NOMO-1 (cell line): ENCODE data around the gene DNAJC8.

Experiments used
- DNase-seq, 2 experiments: peaks; one replicate each; lab custom pipeline; 2025; ENCODE audit not compliant: unreplicated experiment in 2 of 2; lab: John Stamatoyannopoulos, UW

The DNAJC8 gene

DNA sequence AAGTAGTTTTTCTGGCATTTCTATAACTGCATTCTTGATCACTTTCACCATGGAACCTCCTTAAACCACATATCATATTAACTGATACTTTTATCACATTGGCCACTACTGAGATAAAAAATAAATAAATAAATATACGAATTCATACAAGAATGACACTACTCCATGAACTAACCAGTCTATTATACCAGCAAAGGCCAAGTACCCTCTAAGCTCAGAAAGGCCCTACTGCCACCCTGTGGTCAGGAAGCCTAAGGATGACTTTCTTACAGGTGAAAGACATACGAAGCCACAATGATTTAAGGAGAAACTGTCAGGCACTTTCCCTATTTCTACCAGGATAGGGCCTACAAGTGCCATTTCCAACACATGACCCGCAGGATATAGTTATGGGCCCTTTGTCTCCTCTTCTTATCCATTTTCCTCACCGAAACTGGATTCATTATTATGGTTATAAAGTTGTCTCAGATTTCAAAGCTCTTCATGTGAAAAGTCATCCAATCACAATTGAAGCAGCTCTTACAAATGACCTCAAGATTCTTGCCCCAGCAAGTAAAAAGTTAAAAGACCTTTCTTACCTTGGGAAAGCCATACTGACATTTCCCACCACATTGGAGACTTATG, 23.9 kb downstream of the DNAJC8 start:
- DNase-seq, result peak; percentile 59 to 72

DNA sequence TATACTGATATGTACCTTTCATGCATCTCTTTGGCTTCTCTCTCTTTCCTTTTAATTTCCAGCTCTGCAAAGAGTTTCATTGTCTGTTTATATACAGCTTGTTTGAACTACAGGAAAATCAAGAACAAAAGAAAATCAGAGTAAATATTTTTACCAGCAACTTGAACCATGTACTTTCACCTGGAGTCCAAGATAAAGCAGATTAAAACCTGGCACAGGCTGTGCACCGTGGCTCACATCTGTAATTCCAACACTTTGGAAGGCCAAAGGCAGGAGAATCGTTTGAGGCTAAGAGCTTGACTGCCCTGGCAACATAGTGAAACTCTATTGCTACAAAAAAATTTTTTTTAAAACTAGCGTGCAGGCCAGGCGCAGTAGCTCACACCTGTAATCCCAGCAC, 27.6 kb downstream of the DNAJC8 start:
- no peak for DNase-seq

GRCh38 chr1:28200234-28200873, 32.5 kb downstream of the DNAJC8 start:
- no peak for DNase-seq

DNA sequence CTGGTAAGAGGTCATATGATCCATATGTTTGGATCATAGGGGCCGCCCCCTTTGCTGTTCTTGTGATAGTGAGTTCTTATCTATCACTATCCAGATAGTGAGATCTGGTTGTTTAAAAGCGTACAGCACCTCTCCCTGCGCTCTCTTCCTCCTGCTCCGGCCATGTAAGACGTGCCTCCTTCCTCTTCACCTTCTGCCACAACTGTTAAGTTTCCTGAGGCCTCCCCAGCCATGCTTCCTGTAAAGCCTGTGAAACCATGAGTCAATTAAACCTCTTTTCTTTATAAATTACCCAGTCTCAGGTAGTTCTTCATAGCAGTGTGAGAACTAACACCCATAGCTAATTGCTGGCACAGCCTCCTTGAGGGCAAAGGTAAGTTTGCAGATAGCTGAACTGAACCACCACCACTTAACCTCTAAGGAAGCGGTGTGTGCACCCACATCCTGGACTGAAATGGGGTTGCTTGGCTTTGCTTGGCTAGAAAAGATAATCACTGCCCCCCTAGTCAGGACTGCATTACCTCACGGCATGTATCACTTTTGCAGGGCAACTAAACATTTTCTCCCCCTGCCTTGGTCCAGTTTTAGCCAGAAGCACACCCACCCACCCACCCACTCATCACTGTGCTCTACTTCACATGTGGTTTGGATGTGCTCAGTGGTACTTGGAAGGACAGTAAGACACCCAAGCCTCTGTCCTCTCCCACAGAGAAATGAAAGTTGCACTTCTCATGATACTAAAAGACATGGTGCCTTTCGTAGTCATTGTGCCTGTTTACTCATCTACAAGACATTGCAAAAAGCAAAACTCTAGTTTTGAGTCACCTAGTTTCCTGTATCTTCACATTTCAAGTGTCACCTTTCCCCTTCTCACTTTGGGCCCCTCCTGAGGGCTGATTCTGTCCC, 33.2 kb downstream of the DNAJC8 start:
- no peak for DNase-seq

DNA sequence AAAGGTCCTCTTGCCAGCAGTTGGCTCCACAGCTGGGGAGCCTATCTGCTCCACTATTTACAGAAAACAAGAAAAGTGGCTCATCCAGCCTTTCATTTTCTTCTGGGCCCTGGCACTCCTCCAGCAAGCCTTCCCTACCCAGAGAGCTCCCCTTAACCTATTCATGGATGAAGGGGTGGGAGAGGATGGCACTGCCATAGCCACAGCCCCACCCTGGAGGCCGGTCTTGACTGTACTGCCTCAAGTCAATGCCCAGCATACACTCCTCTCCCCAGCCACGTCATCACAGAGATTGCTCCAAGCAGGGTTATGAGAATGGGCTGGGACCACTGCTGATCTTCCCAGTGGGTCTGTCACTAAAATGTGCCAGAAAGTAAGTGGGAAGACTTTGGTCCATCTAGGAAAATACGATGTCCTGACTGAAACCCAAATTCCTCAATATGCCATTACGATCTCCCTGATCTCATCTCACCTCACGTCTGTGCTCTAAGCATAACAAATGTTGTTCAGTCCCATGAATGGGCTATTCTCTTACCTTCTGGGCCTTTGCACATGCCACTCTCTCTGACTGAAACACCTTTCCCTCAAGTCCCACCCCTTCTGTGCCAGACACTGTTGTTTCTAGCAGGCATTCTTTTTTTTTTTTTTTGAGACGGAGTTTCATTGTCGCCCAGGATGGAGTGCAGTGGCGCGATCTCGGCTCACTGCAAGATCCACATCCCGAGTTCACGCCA, 35.0 kb downstream of the DNAJC8 start:
- no peak for DNase-seq

DNA sequence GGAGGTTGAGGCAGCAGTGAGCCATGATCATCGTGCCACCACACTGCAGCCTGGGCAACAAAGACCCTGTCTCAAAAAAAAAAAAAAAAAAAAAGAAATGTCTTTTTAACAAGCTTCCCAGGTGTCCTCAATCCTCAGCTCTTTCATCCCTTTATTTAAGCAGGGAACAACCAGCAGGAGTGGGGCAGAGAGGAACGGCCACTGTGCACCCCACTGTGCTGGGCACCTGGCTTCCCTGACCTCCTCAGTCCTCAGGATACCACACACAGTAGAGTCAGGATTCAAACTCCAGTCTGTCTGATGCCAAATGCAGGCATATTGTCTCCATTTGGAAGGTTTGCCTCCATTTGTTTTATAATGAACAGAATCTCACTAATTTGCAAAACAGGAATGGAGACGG, 36.5 kb downstream of the DNAJC8 start:
- DNase-seq, result no peak

- DNase-seq, result no peak
Measured at GRCh38 chr1:28195780-28196179, 37.0 kb downstream of the DNAJC8 start.

GRCh38 chr1:28194326-28195035, 38.3 kb downstream of the DNAJC8 start:
- no peak for DNase-seq

DNA sequence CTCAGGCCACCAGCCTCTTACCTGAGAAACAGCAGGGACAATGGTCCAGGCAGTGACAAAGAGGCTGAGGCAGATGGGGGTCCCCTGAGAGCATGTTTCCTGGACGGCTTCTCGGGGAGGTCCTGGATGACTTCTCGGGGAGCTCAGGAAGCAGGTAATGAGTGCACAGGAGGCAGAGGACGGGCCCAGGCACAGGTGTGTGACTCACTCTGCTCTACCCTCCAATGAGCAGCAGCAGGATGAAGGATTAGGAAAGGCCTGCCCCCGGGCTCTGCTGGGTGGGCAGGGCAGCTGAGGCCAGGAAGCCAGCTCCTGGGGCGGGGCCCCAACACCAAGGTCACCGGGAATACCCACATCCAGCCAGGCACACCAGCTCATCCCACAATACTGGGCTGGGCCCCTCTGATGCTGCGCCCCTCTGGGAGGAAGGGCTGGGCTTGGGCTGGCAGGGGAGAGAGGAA, 39.1 kb downstream of the DNAJC8 start:
- no peak for DNase-seq

- DNase-seq, result no peak
Measured at GRCh38 chr1:28190996-28191645, 41.7 kb downstream of the DNAJC8 start.

DNA sequence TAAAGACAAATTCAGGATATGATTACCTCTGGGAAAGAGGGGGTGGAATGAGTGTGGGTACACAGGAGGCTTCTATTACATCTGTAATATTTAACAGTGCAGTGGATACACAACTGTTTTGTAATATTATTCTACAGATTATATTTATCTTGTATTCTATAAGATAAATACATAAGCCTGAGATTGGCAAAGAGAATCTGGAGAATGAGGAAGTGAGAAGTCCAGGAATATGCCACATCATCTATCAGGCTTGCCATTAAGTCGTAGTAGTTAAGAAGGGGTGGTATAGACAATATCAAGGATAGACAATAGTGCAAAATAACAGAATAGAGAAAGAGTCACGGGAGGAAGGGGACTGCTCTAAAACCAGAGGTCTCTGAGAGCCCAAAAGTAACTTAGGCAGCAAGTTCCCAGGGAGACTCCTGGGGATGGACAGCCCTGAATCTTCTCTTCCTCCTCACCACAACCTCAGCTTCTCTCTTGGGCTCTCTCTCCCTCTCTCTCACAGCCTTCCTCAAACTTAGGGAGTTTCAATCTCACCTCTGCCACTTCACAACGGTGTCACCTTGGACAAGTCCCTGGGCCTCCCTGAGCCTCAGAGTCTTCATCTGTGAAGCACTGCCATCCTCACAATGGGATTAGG, 42.4 kb downstream of the DNAJC8 start:
- DNase-seq, result peak; percentile 21 to 76

DNA sequence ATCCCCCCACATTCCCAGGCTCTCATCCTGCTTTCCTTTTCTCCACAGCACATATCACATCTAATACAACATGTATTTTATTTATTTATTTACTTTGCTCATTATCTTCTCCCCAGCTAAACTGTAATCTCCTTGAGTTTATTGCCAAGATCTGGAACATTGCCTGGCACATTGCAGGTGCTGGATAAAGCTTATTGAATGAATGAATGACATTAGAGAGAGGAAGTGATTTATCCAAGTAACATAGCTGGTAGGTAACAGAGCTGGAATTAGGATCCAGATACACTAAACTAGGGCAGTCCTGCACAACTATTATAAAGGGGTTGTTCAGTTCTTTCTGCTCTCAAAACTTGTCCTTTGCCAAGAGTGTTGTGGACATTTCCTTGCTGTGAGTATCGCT, 47.8 kb downstream of the DNAJC8 start:
- no peak for DNase-seq

DNA sequence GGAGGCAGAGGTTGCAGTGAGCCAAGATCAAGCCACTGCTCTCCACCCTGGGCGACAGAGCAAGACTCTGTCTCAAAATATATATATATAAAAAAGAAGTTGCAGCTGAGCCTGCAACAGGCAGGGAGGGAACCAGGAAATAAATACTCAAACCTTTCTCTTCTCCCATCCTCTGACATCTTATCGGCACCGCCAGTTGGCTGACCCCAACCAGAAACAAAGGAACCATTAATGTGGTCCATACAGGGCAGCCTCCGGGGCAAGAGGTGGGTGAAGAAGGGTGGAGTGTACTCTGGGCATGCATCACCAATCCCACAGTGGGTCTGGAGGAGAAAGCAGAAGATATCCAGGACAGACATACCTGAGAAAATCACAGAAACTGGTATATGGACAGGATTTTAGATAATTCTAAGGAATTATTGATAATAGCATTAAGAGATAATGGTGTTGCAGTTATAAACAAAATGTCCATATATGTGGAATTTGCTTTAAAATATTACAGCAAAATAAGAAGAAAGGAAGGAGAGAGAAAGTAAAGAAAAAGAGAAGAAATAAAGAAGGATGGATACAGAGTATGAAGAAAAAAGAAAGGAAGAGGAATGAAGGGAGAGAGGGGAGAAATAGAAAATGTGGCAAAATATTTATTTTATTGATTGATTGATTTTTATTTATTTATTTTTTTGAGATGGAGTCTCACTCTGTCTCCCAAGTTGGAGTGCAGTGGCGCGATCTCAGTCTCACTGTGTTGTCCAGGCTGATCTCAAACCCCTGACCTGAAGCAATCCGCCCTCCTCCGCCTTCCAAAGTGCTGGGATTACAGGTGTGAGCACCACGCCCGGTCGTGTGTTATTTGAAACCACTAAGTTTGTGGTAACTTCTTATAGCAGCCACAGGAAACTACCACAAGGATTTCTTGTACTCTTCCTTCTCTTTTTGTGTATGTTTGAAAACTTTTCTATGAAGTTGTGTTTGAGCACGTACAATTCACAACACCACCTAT, 52.2 kb downstream of the DNAJC8 start:
- no peak for DNase-seq

GRCh38 chr1:28178690-28179485, 53.9 kb downstream of the DNAJC8 start:
- DNase-seq, result no peak

DNA sequence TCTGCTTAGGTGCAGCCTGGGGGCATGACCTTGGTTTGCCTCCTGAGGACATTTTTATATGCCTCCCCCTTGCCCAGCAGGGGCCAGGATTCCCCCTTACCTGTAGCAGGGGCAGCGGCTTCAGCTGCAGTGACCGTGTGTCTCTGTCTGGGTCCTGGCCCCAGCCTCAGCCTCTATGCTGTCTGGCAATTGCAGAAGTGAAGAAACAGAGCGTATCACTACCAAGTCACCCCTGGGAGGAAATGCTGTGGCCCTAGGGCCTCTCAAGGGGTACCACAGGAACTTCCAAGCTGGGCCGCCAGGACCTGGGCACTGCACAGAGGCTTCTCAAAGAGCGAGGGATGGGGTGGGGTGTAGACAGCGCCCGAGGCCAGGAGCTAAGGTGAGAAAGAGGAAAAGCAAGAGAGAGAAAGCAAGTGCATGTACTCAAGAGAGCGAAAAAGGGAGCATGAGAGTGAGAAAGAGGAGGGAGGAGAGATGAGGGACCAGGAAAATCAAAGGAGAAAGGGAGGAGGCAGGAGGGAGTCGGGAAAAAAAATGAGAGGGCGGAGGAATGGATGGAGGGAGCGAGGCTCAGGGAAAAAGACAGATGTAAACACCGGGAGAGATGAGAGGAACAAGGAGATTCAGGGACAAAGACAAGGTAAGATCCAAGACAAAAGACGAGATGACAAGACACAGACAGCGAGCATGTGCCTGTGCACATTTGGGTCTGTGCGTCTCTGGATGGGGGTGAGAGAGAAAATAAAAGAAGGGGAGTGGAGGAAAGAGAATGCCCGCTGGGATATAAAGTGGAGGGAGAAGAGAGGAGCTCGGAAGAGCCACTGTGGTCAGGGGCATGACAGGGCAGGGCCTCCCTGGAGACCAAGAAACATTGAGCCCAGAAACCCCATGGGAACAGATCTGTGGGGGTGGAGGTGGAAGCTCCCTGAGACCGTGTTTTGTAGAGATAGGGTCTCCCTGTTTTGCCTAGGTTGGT, 56.0 kb downstream of the DNAJC8 start, which contains the start of gene PTAFR:
Gene PTAFR (minus strand): TSS at position 199 of the 979 bp plus-strand sequence. CDS start 25,669 bp downstream, outside the sequence.
- peak; percentile 82 to 84 for DNase-seq

DNA sequence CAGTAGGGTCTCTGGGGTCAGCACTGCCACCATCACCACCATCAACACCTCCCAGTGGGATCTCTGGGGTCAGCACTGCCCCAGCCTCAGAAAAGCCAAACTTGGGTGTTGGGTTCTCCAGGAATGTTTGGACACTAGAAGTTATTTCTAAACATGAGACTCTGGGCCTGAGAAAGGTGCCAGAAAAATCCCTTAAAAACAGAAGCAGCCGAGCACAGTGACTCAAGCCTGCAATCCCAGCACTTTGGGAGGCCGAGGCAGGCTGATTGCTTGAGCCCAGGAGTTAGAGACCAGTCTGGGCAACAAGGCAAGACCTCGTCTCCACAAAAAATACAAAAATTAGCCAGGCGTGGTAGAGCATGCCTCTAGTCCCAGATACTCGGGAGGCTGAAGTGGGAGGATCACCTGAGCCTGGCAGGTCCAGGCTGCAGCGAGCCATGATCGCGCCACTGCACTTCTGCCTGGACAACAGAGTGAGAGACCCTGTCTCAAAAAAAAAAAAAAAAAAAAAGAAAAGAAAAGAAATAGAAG, 56.8 kb downstream of the DNAJC8 start:
- DNase-seq, result no peak
